Activated naive CD8-positive, alpha-beta T cell (primary cell): ENCODE measurements around the gene NLRC5.

Source experiments
- H3K27ac Mint-ChIP-seq: one replicate; pipeline ENCODE4 v1.8.0; 2021; ENCODE audit warnings: mixed read lengths
- H3K27me3 Mint-ChIP-seq: one replicate; pipeline ENCODE4 v1.8.0; 2021; ENCODE audit warnings: mixed read lengths
- H3K36me3 Mint-ChIP-seq: one replicate; pipeline ENCODE4 v1.8.0; 2021; ENCODE audit warnings: mixed read lengths
- H3K4me1 Mint-ChIP-seq: one replicate; pipeline ENCODE4 v1.8.0; 2021; ENCODE audit warnings: low read depth, mixed read lengths
- H3K4me3 Mint-ChIP-seq: one replicate; pipeline ENCODE4 v1.8.0; 2021; ENCODE audit warnings: mild to moderate bottlenecking, mixed read lengths
- H3K9me3 Mint-ChIP-seq: one replicate; pipeline ENCODE4 v1.8.0; 2021; ENCODE audit warnings: low read depth, mixed read lengths

NLRC5 gene

DNA sequence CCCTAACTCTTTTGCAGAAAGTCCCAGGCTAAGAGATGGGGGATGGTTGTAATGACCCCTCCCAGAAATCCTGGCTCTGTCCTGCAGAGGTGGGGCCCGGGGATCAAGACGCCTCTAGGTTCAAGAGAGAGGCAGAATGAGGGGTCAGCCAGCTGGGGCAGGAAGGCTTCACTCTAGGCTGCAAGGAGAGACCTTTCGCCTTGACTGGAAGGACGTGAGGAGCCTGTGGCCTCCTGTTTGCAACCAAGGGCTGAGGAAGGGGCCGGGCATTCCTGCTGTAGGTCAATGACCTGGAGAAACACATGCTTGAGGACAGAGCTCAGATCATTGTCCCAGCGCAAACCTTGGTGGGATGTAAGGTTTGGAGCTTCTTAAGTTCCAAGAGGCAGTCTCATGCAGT lies 36.4 kb upstream of the NLRC5 start:
- H3K4me3 Mint-ChIP-seq = no peak overlapping the region

DNA sequence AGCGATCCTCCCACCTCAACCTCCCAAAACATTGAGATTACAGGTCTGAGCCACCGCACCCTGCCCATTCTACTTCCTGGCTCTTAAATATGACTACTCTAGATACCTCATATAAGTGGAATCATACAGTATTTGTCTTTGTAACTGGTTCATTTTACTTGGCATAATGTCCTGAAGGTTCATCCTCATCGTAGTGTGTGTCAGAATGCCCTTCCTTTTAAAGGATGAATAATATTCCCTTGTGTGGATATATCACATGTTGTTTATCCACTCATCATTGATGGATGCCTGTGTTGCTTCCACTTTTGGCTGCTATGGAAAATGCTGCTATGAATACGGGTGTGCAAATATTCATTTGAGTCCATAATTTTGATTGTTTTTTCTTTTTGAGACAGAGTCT lies 33.3 kb upstream of the NLRC5 start:
- H3K36me3 Mint-ChIP-seq = no peaks in the 10 kb centered on the region
- peaks cover 5% of the 10 kb centered on the region for H3K4me1 Mint-ChIP-seq
- no peaks in the 10 kb centered on the region for H3K27me3 Mint-ChIP-seq
- no peak overlapping the region for H3K4me3 Mint-ChIP-seq
- H3K27ac Mint-ChIP-seq = no peak overlapping the region
- H3K9me3 Mint-ChIP-seq = no peaks in the 10 kb centered on the region

More for the DNA sequence above, 36.4 kb upstream of the NLRC5 start:
- no peaks in the 10 kb centered on the region for H3K9me3 Mint-ChIP-seq
- no peaks in the 10 kb centered on the region for H3K27me3 Mint-ChIP-seq
- H3K27ac Mint-ChIP-seq = no peak overlapping the region
- peaks cover 15% of the 10 kb centered on the region for H3K4me1 Mint-ChIP-seq
- H3K36me3 Mint-ChIP-seq = peaks cover 2% of the 10 kb centered on the region

DNA sequence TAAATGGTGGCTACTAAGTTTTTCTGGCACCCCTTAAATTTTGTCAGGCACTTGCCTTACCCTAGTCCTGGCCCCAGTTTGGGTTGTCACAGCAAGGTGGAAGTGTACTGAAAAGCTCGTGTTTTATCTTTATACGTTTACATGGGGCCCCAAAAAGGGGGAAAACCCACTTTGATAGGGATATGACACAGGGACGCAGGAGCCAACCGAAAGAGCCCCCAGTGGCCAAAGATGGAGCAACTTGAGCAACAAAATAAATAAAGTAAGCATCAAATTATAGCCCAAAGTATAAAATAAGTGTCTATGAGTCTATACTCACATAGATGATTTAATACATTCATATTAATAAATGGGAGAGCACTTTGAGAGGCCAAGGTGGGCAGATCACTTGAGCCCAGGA lies 32.6 kb upstream of the NLRC5 start:
- H3K27me3 Mint-ChIP-seq = no peaks in the 10 kb centered on the region
- no peaks in the 10 kb centered on the region for H3K36me3 Mint-ChIP-seq
- H3K9me3 Mint-ChIP-seq = no peaks in the 10 kb centered on the region
- no peak overlapping the region for H3K4me3 Mint-ChIP-seq
- H3K4me1 Mint-ChIP-seq = no peaks in the 10 kb centered on the region
- H3K27ac Mint-ChIP-seq = no peak overlapping the region

DNA sequence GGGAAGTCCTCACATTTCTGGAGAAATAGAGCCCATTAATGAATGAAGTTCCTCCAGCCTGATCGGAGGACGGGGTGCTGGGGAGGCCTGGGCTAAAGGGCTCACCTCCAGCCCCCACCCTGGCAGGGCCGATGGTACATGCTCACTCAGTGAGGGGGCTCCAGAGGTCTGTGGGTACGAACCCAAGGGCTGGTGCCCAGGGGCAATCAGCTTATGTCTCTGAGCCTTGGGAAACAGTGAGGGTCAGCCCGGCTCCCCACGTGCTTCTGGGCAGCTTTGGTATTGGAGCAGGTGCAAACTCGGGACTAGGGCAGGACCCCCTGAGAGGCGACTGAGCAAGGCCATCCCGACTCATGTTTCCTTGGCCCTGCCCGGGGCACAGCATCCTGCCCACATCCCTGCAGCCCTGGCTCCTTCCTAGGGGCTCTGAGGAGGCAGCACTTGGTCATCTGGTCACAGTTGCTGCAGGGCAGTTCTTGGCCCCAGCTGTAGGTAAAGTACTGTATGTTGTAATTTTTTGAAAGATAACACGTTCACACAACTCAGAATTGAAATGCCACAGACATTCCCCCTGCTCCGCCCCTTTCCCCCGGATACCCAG lies 28.6 kb upstream of the NLRC5 start:
- Mint-ChIP-seq H3K4me1 (peaks cover 16% of the 10 kb centered on the region), H3K36me3 (no peaks in the 10 kb centered on the region), H3K27me3 (no peaks in the 10 kb centered on the region), H3K4me3 (no peak overlapping the region), H3K9me3 (no peaks in the 10 kb centered on the region), H3K27ac (no peak overlapping the region)

DNA sequence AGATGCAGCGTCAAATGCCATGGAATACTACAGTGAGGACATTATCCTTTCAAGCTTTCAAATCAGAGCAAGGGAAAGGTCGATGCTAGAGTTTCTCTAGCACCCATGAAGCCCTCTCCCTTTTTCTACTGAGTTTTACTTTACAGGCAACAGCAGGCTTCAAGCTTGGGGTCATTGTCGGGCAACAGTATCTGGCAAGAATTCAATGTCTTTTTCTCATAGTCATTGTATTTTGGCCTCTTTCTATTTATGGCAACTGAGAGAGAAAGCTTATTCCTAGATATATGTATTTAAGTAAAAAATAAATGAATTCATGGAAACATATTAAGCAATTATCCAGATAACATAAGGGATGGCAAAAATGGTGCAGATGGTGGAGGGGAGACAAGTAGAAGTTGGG lies 28.0 kb upstream of the NLRC5 start:
- H3K9me3 Mint-ChIP-seq = no peaks in the 10 kb centered on the region
- no peak overlapping the region for H3K27ac Mint-ChIP-seq
- H3K27me3 Mint-ChIP-seq = no peaks in the 10 kb centered on the region

DNA sequence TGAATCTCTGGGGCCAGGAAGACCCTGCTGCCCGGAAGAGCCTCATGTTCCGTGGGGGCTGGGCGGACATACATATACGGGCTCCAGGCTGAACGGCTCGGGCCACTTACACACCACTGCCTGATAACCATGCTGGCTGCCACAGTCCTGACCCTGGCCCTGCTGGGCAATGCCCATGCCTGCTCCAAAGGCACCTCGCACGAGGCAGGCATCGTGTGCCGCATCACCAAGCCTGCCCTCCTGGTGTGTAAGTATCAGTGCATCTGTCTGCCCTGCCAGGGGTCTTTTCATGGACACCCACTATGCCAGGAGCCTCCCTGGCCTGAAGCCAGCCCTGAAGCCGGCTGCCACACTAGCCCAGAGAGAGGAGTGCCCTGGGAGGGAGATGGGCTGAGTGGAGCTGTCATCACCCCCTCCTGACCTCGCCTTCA lies 27.5 kb upstream of the NLRC5 start, which contains the start of gene CETP:
CETP (plus strand) TSS at position 100 of the 431 bp plus-strand sequence; CDS start at position 130, 30 bp downstream.
- Mint-ChIP-seq H3K27ac (no peak within 1 kb of the TSS), H3K9me3 (no peaks in the 10 kb centered on the region), H3K36me3 (no peaks in the 10 kb centered on the region), H3K4me1 (peaks cover 22% of the 10 kb centered on the region), H3K27me3 (no peaks in the 10 kb centered on the region), H3K4me3 (no peak within 1 kb of the TSS)

More for the DNA sequence above, 28.0 kb upstream of the NLRC5 start:
- Mint-ChIP-seq H3K4me3 (no peak overlapping the region), H3K36me3 (no peaks in the 10 kb centered on the region), H3K4me1 (peaks cover 22% of the 10 kb centered on the region)

DNA sequence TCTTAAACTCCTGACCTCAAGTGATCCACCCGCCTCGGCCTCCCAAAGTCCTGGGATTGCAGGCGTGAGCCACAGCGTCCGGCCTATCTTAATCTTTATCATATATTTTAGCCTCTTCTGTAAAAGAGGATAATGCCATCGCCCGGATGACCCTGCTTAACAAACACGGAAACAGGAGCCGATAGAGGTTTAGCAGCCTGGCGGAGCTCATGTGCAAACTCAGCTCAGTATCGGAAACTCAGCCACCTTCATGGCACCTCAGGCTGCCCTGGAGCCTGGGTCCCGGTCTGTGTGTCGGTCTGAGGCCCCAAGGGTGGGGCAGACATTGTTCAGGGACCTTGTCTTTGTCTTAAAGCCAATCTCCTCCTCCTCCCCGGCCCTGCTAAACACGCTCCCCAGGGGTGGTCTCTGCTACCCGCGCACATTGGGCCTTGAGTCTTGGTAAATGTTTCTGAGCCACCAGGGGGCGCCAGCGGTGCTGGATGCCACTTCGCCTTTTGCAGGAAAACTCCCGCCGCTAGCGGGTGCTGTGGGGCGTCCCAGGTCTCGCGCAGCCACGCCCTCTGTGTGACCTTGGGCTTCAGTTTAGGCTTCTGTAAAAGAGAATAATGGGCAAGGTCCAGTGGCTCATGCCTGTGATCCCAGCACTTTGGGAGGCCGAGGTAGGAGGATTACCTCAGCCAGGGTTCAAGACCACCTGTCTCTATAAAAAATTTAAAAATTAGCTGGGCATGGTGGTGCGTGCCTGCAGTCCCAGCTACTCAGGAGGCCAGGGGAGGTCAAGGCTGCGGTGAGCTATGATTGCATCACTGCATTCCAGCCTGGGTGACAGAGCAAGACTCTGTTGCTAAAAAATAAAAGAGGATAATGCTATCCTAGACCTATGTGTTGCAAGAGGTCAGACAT lies 24.9 kb upstream of the NLRC5 start:
- Mint-ChIP-seq H3K4me3 (no peak overlapping the region), H3K36me3 (no peaks in the 10 kb centered on the region), H3K27me3 (no peaks in the 10 kb centered on the region), H3K27ac (peak overlapping the region; percentile 94), H3K9me3 (no peaks in the 10 kb centered on the region), H3K4me1 (peaks cover 23% of the 10 kb centered on the region)

DNA sequence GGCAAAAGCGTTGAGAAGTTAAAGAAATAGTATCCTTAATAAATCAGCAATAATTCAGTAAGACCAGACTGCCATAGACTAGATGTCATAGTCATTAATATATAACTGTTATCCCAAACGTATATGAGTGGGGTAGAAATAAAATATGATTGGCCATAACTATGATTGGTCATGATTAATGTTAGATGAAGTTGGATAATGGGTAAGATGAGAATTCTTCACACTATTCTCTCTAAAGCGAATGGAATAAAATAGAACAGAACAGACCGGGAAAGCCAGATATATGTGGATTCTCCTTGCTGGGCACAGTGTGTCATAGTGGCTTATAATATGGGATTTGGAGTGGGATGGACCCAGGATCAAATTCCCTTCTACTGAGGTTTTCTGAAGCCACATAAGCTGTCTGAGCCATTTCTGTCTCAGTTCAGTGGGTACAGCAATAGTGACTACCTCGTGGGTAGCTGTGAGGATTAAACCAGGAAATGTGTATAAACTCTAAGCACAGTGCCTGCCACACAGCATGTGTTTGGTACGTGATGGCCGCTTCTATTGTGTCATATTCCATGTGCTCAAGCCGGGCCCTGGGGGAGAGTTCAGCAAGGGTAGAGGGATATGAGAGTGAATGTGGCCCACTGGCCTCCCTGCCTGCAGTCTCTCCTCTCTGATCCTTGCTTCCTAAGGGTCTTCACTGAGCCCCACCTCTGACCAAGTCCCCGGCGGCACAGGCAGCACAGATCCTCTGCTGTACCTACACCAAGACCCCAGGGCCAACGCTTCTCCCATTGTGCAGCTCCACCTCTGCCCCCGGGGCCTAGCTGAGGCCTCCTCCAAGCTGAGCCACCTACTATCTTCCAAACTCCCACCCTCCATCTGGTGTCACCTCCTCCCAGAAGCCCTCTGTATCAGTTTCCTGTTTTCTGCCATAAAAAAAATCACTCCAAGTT lies 23.9 kb upstream of the NLRC5 start:
- Mint-ChIP-seq H3K4me1 (peaks cover 23% of the 10 kb centered on the region), H3K27ac (peak overlapping the region; percentile 94), H3K4me3 (peak overlapping the region; percentile 56), H3K27me3 (no peaks in the 10 kb centered on the region), H3K36me3 (no peaks in the 10 kb centered on the region), H3K9me3 (no peaks in the 10 kb centered on the region)

DNA sequence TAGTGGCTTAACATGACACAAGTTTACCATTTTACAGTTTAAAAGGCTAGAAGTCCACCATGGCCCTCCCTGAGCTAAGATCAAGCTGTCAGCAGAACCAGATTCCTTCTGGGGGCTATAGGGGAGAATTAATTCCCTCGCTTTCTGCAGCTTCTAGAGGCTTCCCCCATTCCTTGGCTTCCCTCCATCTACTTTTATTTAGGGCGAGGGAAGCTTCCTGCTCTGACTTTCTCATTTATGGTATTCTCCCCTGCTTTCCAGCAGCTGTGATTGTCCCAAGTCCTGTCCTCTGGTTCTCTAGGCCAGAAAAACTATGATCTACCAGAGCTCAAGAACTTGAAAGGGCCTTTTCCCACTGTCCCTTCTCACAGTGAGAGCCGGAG lies 23.3 kb upstream of the NLRC5 start:
- H3K4me3 Mint-ChIP-seq = peak overlapping the region; percentile 56
- H3K9me3 Mint-ChIP-seq = no peaks in the 10 kb centered on the region
- no peaks in the 10 kb centered on the region for H3K27me3 Mint-ChIP-seq
- H3K36me3 Mint-ChIP-seq = no peaks in the 10 kb centered on the region
- H3K27ac Mint-ChIP-seq = peak overlapping the region; percentile 94
- peaks cover 24% of the 10 kb centered on the region for H3K4me1 Mint-ChIP-seq

DNA sequence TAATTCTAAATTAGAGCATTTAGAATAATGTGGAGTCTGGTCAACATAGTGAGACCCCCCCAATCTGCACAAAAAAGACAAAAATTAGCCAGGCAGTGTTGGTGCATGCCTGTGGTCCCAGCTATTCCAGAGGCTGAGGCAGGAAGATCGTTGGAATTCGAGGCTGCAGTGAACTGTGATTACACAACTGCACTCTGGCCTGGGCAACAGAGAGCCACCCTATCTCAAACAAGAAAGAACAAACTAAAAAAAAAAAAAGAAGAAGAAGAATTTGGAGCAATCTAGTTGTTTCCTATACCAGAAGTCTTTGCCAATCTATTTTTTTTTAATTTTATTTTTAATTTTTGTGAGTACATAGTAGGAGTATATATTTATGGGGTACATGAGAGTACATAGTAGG lies 21.6 kb upstream of the NLRC5 start:
- H3K4me1 Mint-ChIP-seq = peaks cover 34% of the 10 kb centered on the region
- H3K27me3 Mint-ChIP-seq = no peaks in the 10 kb centered on the region
- H3K36me3 Mint-ChIP-seq = no peaks in the 10 kb centered on the region
- H3K4me3 Mint-ChIP-seq = no peak overlapping the region
- H3K27ac Mint-ChIP-seq = no peak overlapping the region
- H3K9me3 Mint-ChIP-seq = no peaks in the 10 kb centered on the region

DNA sequence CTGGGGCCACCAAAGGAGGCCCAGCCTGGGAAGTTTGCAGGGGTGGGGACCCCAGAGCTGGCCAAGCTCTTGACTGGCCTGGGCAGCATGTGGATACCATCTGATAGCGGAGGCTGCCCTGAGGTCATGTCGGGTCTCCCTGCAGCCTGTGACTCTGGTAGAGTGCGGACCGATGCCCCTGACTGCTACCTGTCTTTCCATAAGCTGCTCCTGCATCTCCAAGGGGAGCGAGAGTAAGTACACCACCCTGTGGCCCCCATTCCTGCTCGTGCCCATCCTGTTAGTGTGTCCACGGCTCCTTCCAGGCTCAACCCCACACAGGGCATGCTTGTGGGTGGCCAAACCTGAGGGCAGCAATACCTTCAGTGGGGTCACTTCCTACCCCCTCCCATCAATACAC lies 19.6 kb upstream of the NLRC5 start:
- peaks cover 45% of the 10 kb centered on the region for H3K4me1 Mint-ChIP-seq
- no peaks in the 10 kb centered on the region for H3K9me3 Mint-ChIP-seq
- H3K4me3 Mint-ChIP-seq = no peak overlapping the region
- no peaks in the 10 kb centered on the region for H3K36me3 Mint-ChIP-seq
- no peaks in the 10 kb centered on the region for H3K27me3 Mint-ChIP-seq
- no peak overlapping the region for H3K27ac Mint-ChIP-seq

DNA sequence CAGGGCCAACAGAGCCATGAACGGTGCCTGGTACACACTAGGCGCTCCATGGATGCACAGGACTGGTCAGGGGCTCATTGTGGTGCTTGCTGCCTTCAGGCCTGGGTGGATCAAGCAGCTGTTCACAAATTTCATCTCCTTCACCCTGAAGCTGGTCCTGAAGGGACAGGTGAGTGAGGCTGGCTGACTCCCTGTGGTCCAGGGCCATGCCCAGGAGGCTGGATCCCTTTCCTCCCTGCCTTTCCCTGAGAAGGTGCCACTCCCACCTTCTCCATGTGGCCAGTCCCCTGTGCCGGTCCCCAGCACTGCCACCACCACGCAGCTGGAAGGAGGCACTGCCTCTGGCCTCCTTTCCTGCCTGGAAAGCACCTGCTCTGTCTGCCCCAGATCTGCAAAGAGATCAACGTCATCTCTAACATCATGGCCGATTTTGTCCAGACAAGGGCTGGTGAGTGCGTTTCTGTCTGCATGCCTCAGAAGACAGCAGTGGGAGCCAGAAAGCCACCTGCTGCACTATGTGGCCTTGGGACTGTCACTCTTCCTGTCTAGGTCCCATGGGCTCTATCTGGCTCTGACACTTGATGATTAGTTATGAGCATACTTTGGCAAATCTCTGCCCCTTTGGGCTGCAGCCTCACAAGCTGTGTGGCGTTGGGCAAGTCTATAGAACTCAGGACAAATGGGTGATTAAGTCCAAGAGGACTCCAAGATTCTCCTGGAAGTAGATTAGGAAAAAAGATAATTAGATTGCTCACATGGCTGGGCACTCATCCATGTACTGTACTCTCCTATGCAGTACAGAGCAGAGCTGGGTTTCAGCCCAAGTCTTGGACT lies 18.2 kb upstream of the NLRC5 start:
- Mint-ChIP-seq H3K9me3 (no peaks in the 10 kb centered on the region), H3K27me3 (no peaks in the 10 kb centered on the region), H3K4me3 (no peak overlapping the region), H3K27ac (peak overlapping the region; percentile 61), H3K36me3 (no peaks in the 10 kb centered on the region), H3K4me1 (peaks cover 45% of the 10 kb centered on the region)

DNA sequence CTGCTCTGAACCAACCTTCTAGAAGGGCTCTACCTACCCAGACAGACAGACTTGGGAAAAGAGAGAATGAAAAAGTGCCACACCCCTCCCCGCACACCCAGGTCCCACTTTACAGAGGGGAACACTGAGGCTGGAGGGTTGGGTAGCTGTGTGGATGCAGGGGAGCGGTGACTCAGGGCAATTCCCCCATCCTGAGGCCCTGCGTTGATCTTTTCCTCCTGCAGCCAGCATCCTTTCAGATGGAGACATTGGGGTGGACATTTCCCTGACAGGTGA lies 17.7 kb upstream of the NLRC5 start:
- H3K36me3 Mint-ChIP-seq = no peaks in the 10 kb centered on the region
- peak overlapping the region; percentile 61 for H3K27ac Mint-ChIP-seq
- H3K4me1 Mint-ChIP-seq = peaks cover 48% of the 10 kb centered on the region
- H3K27me3 Mint-ChIP-seq = no peaks in the 10 kb centered on the region
- H3K9me3 Mint-ChIP-seq = no peaks in the 10 kb centered on the region
- H3K4me3 Mint-ChIP-seq = no peak overlapping the region
